Effector CD8-positive, alpha-beta T cell (primary cell): Measurements from ENCODE around the gene BCL2L1.

ENCODE experiments used
- DNase-seq: peaks from one replicate; lab custom pipeline; 2025; lab: John Stamatoyannopoulos, UW

Gene BCL2L1

GRCh38 chr20:31691646-31692275, 30.9 kb downstream of the BCL2L1 start:
- DNase-seq: no peak

- no peak for DNase-seq
Measured at GRCh38 chr20:31690124-31690666, 32.5 kb downstream of the BCL2L1 start.

GRCh38 chr20:31689141-31689540, 33.5 kb downstream of the BCL2L1 start:
- DNase-seq: no peak

- no peak for DNase-seq
Measured at GRCh38 chr20:31687777-31688176, 34.9 kb downstream of the BCL2L1 start.

- no peak for DNase-seq
Measured at GRCh38 chr20:31685853-31686643, 36.6 kb downstream of the BCL2L1 start.

GRCh38 chr20:31684153-31685015, 38.3 kb downstream of the BCL2L1 start:
- DNase-seq: no peak

- DNase-seq: no peak
Measured at GRCh38 chr20:31682927-31683326, 39.7 kb downstream of the BCL2L1 start.

- DNase-seq: no peak
Measured at GRCh38 chr20:31682352-31682751, 40.3 kb downstream of the BCL2L1 start.

- DNase-seq: no peak
Measured at GRCh38 chr20:31681769-31682168, 40.9 kb downstream of the BCL2L1 start.

GRCh38 chr20:31681128-31681727, 41.4 kb downstream of the BCL2L1 start:
- no peak for DNase-seq

- DNase-seq: no peak
Measured at GRCh38 chr20:31680286-31681127, 42.2 kb downstream of the BCL2L1 start.

- DNase-seq: no peak
Measured at GRCh38 chr20:31679357-31680285, 43.0 kb downstream of the BCL2L1 start.

GRCh38 chr20:31678389-31679356, 44.0 kb downstream of the BCL2L1 start:
- no peak for DNase-seq

- DNase-seq: no peak
Measured at GRCh38 chr20:31677553-31678260, 45.0 kb downstream of the BCL2L1 start.

- no peak for DNase-seq
Measured at GRCh38 chr20:31676609-31676989, 46.1 kb downstream of the BCL2L1 start.

- DNase-seq: no peak
Measured at GRCh38 chr20:31675828-31676608, 46.6 kb downstream of the BCL2L1 start.
